ENCODE measurements around the gene TBC1D22B. TPM values are rescaled to one million over a fixed set of nuclear protein-coding genes. Genes with fewer than 3 reads are reported as not detected.

TBC1D22B gene, protein sequence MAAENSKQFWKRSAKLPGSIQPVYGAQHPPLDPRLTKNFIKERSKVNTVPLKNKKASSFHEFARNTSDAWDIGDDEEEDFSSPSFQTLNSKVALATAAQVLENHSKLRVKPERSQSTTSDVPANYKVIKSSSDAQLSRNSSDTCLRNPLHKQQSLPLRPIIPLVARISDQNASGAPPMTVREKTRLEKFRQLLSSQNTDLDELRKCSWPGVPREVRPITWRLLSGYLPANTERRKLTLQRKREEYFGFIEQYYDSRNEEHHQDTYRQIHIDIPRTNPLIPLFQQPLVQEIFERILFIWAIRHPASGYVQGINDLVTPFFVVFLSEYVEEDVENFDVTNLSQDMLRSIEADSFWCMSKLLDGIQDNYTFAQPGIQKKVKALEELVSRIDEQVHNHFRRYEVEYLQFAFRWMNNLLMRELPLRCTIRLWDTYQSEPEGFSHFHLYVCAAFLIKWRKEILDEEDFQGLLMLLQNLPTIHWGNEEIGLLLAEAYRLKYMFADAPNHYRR
- total RNA-seq (2022; extraction: Qiagen RNA extraction): 4.8 to 5.5 TPM (median 5.2 TPM) in 5 replicates

DNA sequence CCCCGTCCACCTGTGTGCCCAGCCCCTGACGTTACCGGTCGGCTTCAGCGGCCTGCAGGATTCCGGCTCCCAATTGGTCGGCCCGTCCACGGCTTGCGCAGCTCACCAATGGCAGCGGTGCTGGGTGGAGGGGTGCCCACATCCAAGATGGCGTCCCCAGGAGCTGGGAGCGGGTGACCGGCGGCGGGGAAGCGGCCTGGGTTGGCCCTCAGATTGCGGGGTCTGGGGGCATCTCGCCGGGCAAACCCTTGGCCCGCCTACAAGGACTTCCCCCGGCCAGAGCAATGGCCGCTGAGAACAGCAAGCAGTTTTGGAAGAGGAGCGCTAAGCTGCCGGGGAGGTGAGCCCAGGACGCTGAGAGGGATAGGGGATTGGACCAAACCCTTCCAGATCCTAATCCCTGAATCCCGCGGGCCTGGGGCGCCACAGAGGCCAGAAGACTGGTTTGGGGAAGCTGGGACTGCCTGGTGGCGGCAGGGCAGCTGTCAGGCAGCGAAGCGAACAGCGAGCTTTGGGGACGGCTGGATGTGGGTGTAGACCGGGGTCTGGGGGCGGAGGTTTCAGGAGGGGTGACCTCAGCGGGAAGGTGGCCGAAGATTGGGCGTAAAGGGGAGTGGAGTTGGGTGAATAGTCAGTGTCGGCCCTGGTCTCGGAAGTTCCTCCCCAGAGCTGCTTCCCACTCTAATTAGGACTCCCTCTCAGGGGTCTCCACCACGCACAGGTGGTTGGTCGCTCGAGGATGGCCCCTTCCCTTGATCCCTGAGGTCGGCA is at the start of gene TBC1D22B, which contains the start of gene TMEM217:
Gene TBC1D22B, plus strand, starts transcription at position 139 of the 771 bp plus-strand sequence. Its CDS starts 146 bp downstream, at position 285.
Gene TMEM217, minus strand, starts transcription at position 511 of the 771 bp plus-strand sequence. CDS start 39,114 bp downstream, outside the sequence.

DNA sequence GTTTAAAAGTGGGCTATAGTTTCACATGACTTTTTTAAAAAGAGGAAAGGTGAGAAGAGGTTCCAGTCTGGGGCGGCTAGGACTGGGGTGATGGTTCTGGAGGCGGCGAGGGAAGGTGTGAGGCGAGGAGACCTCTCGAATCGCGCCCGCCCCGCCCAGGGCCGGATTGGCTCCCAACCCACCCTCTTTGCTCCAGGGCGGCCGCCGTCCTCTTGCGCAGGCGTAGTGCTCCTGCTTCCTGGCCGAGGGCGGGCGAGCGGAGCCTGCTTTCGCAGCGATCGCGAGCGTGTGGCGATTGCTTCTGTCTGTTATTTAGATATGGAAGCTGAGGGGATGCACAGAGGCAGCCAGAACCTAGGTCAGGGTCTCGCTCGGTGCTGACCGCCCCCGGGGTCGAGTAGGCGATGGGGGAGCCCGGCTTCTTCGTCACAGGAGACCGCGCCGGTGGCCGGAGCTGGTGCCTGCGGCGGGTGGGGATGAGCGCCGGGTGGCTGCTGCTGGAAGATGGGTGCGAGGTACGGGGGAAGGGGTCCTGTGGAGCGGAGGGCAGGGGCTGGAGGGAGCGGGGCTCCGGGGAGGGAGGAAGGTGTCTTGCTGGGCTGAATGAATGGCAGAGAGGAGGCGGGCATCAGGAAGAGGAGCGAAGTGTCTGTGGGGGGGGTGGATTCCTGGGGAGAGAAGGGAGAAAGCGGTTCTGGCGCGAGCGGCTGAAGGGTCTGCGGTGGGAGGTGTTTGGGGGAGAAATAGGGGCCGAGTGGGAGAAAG is 96.4 kb downstream of the TBC1D22B start, which contains the start of gene RNF8:
Gene RNF8, plus strand, starts transcription at position 223 of the 765 bp plus-strand sequence. Its CDS starts 182 bp downstream, at position 405.

Other genes with a start within 250 kb of the TBC1D22B start
- 9.5 to 14.3 TPM (median 13.2 TPM) in 5 replicates for gene PIM1, start 87.6 kb upstream of the TBC1D22B start, total RNA-seq (2022; extraction: Qiagen RNA extraction)
- 0.44 to 0.65 TPM (median 0.54 TPM) in 5 replicates for gene TMEM217, start 372 bp downstream of the TBC1D22B start, total RNA-seq (2022; extraction: Qiagen RNA extraction)
- gene RNF8, start 96.2 kb downstream of the TBC1D22B start, total RNA-seq (2022; extraction: Qiagen RNA extraction): 21.5 to 32.1 TPM (median 25.8 TPM) in 5 replicates
- 14.7 to 17.2 TPM (median 16.2 TPM) in 5 replicates for gene CMTR1, start 175.4 kb downstream of the TBC1D22B start, total RNA-seq (2022; extraction: Qiagen RNA extraction)
- 43.0 to 49.0 TPM (median 46.3 TPM) in 5 replicates for gene CCDC167, start 242.1 kb downstream of the TBC1D22B start, total RNA-seq (2022; extraction: Qiagen RNA extraction)

Measured in A549 treated with AZD2906 at 1 μM for 4 hours (cell line).